HEK293 (cell line): ENCODE data around the gene THAP5.

ENCODE experiments used
- GFI1B ChIP-seq: fragments of 450-650 bp; formaldehyde crosslinking; IDR thresholded peaks from 2 replicates; pipeline ENCODE4 v1.5.1; 2016; ENCODE audit warnings: missing biosample characterization, missing genetic modification characterization
- GLIS2 ChIP-seq: fragments of 450-650 bp; formaldehyde crosslinking; IDR thresholded peaks from 2 replicates; pipeline ENCODE4 v1.5.1; 2016; ENCODE audit warnings: missing biosample characterization, missing genetic modification characterization
- IKZF3 ChIP-seq: fragments of 450-650 bp; IDR thresholded peaks from 2 replicates; pipeline ENCODE4 v1.5.0; 2018; ENCODE audit warnings: missing biosample characterization, mild to moderate bottlenecking, missing genetic modification characterization, moderate library complexity
- KLF17 ChIP-seq: fragments of 450-650 bp; formaldehyde crosslinking; IDR thresholded peaks from 2 replicates; pipeline ENCODE4 v1.5.1; 2016; ENCODE audit warnings: missing biosample characterization, missing genetic modification characterization
- TCF7L2 ChIP-seq: IDR thresholded peaks from 2 replicates; pipeline ENCODE4 v1.6.1; 2011; ENCODE audit warnings: low read depth, mild to moderate bottlenecking, inconsistent platforms, low read length, moderate library complexity, borderline replicate concordance
- ZBTB17 ChIP-seq: fragments of 450-650 bp; formaldehyde crosslinking; IDR thresholded peaks from 2 replicates; pipeline ENCODE4 v1.5.1; 2016; ENCODE audit warnings: missing biosample characterization, missing genetic modification characterization
- ZBTB7A ChIP-seq: fragments of 450-650 bp; formaldehyde crosslinking; IDR thresholded peaks from 2 replicates; pipeline ENCODE4 v1.5.1; 2016; ENCODE audit warnings: low read depth, missing biosample characterization, missing genetic modification characterization
- ZNF140 ChIP-seq: fragments of 450-650 bp; formaldehyde crosslinking; IDR thresholded peaks from 2 replicates; pipeline ENCODE4 v1.5.1; 2016; ENCODE audit warnings: missing biosample characterization, missing genetic modification characterization
- ZNF16 ChIP-seq: fragments of 450-650 bp; formaldehyde crosslinking; IDR thresholded peaks from 2 replicates; pipeline ENCODE4 v1.5.1; 2016; ENCODE audit warnings: low read depth, missing biosample characterization, missing genetic modification characterization
- ZNF211 ChIP-seq: fragments of 450-650 bp; formaldehyde crosslinking; IDR thresholded peaks from 2 replicates; pipeline ENCODE4 v1.5.1; 2016; ENCODE audit warnings: low read depth, missing biosample characterization, missing genetic modification characterization
- ZNF335 ChIP-seq: fragments of 450-650 bp; formaldehyde crosslinking; conservative IDR thresholded peaks from 2 replicates; pipeline ENCODE4 v1.5.1; 2016; ENCODE audit warnings: missing biosample characterization, missing genetic modification characterization
- ZNF366 ChIP-seq: fragments of 450-650 bp; formaldehyde crosslinking; conservative IDR thresholded peaks from 2 replicates; pipeline ENCODE4 v1.5.1; 2016; ENCODE audit warnings: missing biosample characterization, missing genetic modification characterization
- ZNF48 ChIP-seq: fragments of 450-650 bp; formaldehyde crosslinking; IDR thresholded peaks from 2 replicates; pipeline ENCODE4 v1.5.1; 2016; ENCODE audit warnings: missing biosample characterization, missing genetic modification characterization
- ZNF514 ChIP-seq: fragments of 450-650 bp; formaldehyde crosslinking; IDR thresholded peaks from 2 replicates; pipeline ENCODE4 v1.5.1; 2016; ENCODE audit warnings: missing biosample characterization, missing genetic modification characterization
- ZNF521 ChIP-seq: fragments of 450-650 bp; formaldehyde crosslinking; IDR thresholded peaks from 2 replicates; pipeline ENCODE4 v1.5.1; 2017; ENCODE audit warnings: missing biosample characterization, mild to moderate bottlenecking, missing genetic modification characterization
- ZNF560 ChIP-seq: fragments of 450-650 bp; formaldehyde crosslinking; IDR thresholded peaks from 2 replicates; pipeline ENCODE4 v1.5.1; 2017; ENCODE audit warnings: missing biosample characterization, missing genetic modification characterization, borderline replicate concordance
- ZNF660 ChIP-seq: fragments of 450-650 bp; IDR thresholded peaks from 2 replicates; pipeline ENCODE4 v1.5.1; 2018; ENCODE audit warnings: missing biosample characterization, mild to moderate bottlenecking, missing genetic modification characterization
- ZNF664 ChIP-seq: fragments of 450-650 bp; formaldehyde crosslinking; IDR thresholded peaks from 2 replicates; pipeline ENCODE4 v1.5.1; 2016; ENCODE audit warnings: missing biosample characterization, missing genetic modification characterization
- TF ChIP-seq, protein P1 (sequence below): fragments of 450-650 bp; formaldehyde crosslinking; IDR thresholded peaks from 2 replicates; pipeline ENCODE4 v1.5.1; 2016; ENCODE audit warnings: missing biosample characterization, missing genetic modification characterization
- TF ChIP-seq, protein P2 (sequence below): fragments of 450-650 bp; formaldehyde crosslinking; IDR thresholded peaks from 2 replicates; pipeline ENCODE4 v1.5.1; 2016; ENCODE audit warnings: missing biosample characterization, missing genetic modification characterization
- TF ChIP-seq, protein P3 (sequence below): fragments of 450-650 bp; formaldehyde crosslinking; IDR thresholded peaks from 2 replicates; pipeline ENCODE4 v1.5.1; 2016; ENCODE audit warnings: missing biosample characterization, missing genetic modification characterization
- TF ChIP-seq, protein P4 (sequence below): fragments of 450-650 bp; IDR thresholded peaks from 2 replicates; pipeline ENCODE4 v1.5.1; 2018; ENCODE audit warnings: missing biosample characterization, mild to moderate bottlenecking, missing genetic modification characterization
- TF ChIP-seq, protein P5 (sequence below): fragments of 450-650 bp; formaldehyde crosslinking; IDR thresholded peaks from 2 replicates; pipeline ENCODE4 v1.5.1; 2016; ENCODE audit warnings: missing biosample characterization, missing genetic modification characterization

THAP5 gene

DNA sequence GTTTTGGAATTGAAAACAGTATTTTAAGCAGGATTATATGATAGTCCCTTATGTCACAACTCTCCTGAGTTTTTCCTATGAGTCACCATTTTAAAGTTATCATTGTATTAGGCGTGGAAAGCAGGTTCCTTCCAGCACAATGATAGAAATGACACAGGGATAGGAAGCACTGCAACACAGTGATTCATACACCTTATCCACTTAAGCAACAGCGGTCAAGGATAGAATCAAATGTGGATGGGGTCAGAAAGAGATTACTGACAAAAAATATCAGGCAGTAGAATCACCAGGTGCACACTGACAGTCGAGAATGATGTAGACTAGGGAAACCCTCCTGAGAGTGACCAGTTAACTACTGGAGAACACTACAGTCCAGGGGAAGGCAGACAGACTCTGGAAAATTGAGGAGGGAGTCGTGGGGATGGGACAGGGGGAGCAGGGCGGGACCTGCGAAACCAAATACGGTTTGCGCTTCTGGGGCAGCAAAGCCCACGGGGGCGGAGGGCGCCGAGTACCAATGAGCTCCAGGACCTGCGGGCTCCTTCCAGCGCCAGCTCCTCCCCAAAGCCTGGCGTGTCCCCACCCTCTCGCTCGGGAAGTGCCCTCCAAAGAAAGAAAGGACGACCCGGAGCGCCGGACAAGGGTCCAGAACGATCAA, 44.0 kb downstream of the THAP5 start (continued):
- TF ChIP-seq, protein P1, sequence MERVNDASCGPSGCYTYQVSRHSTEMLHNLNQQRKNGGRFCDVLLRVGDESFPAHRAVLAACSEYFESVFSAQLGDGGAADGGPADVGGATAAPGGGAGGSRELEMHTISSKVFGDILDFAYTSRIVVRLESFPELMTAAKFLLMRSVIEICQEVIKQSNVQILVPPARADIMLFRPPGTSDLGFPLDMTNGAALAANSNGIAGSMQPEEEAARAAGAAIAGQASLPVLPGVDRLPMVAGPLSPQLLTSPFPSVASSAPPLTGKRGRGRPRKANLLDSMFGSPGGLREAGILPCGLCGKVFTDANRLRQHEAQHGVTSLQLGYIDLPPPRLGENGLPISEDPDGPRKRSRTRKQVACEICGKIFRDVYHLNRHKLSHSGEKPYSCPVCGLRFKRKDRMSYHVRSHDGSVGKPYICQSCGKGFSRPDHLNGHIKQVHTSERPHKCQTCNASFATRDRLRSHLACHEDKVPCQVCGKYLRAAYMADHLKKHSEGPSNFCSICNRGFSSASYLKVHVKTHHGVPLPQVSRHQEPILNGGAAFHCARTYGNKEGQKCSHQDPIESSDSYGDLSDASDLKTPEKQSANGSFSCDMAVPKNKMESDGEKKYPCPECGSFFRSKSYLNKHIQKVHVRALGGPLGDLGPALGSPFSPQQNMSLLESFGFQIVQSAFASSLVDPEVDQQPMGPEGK (tag by site-specific recombination) = peak; percentile 72; the same call in 1 of the 2 replicates
- no peak for TF ChIP-seq ZNF521 (tag by site-specific recombination)
- peak; percentile 59; the same call in 1 of the 2 replicates for TF ChIP-seq ZNF335
- TF ChIP-seq ZNF48 = no peak
- TF ChIP-seq ZNF514 (tag by site-specific recombination) = no peak
- no peak for TF ChIP-seq ZBTB7A
- TF ChIP-seq ZNF211 (tag by site-specific recombination) = no peak
- TF ChIP-seq, protein P2, sequence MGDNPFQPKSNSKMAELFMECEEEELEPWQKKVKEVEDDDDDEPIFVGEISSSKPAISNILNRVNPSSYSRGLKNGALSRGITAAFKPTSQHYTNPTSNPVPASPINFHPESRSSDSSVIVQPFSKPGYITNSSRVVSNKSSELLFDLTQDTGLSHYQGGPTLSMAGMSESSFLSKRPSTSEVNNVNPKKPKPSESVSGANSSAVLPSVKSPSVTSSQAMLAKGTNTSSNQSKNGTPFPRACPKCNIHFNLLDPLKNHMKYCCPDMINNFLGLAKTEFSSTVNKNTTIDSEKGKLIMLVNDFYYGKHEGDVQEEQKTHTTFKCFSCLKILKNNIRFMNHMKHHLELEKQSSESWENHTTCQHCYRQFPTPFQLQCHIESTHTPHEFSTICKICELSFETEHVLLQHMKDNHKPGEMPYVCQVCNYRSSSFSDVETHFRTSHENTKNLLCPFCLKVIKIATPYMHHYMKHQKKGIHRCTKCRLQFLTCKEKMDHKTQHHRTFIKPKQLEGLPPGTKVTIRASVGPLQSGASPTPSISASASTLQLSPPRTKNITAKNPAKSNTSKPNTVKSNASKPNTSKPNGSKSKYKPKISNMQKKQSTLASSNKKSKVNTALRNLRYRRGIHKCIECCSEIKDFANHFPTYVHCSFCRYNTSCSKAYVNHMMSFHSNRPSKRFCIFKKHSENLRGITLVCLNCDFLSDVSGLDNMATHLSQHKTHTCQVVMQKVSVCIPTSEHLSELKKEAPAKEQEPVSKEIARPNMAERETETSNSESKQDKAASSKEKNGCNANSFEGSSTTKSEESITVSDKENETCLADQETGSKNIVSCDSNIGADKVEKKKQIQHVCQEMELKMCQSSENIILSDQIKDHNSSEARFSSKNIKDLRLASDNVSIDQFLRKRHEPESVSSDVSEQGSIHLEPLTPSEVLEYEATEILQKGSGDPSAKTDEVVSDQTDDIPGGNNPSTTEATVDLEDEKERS (tag by site-specific recombination) = no peak
- TF ChIP-seq, protein P3, sequence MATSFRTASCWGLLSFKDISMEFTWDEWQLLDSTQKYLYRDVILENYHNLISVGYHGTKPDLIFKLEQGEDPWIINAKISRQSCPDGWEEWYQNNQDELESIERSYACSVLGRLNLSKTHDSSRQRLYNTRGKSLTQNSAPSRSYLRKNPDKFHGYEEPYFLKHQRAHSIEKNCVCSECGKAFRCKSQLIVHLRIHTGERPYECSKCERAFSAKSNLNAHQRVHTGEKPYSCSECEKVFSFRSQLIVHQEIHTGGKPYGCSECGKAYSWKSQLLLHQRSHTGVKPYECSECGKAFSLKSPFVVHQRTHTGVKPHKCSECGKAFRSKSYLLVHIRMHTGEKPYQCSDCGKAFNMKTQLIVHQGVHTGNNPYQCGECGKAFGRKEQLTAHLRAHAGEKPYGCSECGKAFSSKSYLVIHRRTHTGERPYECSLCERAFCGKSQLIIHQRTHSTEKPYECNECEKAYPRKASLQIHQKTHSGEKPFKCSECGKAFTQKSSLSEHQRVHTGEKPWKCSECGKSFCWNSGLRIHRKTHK (tag by site-specific recombination) = no peak
- TF ChIP-seq IKZF3 (tag by site-specific recombination) = no peak; the same call in 1 of the 2 replicates
- TF ChIP-seq ZNF560 (tag by site-specific recombination) = no peak
- TF ChIP-seq ZNF140 (tag by site-specific recombination) = no peak
- TF ChIP-seq ZNF366 (tag by site-specific recombination) = peak; percentile 66
- no peak for TF ChIP-seq ZNF664 (tag by site-specific recombination)
- TF ChIP-seq KLF17 (tag by site-specific recombination) = no peak; the same call in 1 of the 2 replicates
- TF ChIP-seq, protein P4, sequence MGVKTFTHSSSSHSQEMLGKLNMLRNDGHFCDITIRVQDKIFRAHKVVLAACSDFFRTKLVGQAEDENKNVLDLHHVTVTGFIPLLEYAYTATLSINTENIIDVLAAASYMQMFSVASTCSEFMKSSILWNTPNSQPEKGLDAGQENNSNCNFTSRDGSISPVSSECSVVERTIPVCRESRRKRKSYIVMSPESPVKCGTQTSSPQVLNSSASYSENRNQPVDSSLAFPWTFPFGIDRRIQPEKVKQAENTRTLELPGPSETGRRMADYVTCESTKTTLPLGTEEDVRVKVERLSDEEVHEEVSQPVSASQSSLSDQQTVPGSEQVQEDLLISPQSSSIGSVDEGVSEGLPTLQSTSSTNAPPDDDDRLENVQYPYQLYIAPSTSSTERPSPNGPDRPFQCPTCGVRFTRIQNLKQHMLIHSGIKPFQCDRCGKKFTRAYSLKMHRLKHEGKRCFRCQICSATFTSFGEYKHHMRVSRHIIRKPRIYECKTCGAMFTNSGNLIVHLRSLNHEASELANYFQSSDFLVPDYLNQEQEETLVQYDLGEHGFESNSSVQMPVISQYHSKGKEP (tag by site-specific recombination) = no peak
- TF ChIP-seq ZNF660 (tag by site-specific recombination) = 0 out of 2 replicates have a peak, but pooled peaks have one; percentile 33
- no peak for TF ChIP-seq GFI1B (tag by site-specific recombination)
- TF ChIP-seq GLIS2 (tag by site-specific recombination) = peak; percentile 80
- no peak for TF ChIP-seq TCF7L2
- no peak for TF ChIP-seq ZNF16 (tag by site-specific recombination)
- TF ChIP-seq, protein P5, sequence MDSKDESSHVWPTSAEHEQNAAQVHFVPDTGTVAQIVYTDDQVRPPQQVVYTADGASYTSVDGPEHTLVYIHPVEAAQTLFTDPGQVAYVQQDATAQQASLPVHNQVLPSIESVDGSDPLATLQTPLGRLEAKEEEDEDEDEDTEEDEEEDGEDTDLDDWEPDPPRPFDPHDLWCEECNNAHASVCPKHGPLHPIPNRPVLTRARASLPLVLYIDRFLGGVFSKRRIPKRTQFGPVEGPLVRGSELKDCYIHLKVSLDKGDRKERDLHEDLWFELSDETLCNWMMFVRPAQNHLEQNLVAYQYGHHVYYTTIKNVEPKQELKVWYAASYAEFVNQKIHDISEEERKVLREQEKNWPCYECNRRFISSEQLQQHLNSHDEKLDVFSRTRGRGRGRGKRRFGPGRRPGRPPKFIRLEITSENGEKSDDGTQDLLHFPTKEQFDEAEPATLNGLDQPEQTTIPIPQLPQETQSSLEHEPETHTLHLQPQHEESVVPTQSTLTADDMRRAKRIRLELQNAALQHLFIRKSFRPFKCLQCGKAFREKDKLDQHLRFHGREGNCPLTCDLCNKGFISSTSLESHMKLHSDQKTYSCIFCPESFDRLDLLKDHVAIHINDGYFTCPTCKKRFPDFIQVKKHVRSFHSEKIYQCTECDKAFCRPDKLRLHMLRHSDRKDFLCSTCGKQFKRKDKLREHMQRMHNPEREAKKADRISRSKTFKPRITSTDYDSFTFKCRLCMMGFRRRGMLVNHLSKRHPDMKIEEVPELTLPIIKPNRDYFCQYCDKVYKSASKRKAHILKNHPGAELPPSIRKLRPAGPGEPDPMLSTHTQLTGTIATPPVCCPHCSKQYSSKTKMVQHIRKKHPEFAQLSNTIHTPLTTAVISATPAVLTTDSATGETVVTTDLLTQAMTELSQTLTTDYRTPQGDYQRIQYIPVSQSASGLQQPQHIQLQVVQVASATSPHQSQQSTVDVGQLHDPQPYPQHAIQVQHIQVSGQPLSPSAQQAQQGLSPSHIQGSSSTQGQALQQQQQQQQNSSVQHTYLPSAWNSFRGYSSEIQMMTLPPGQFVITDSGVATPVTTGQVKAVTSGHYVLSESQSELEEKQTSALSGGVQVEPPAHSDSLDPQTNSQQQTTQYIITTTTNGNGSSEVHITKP = 0 out of 2 replicates have a peak, but pooled peaks have one; percentile 9
- TF ChIP-seq ZBTB17 (tag by site-specific recombination) = peak; percentile 36
